Melanocyte of skin (primary cell): ENCODE data around the gene ACVR1C. TPM values are rescaled to one million over a fixed set of nuclear protein-coding genes. Genes with fewer than 3 reads are reported as not detected.

Experiments used
- total RNA-seq, 2 donors: library from RNA; depleted of rRNA; stranded (reverse); fragments of >200 nt; gene quantifications; 2 replicates each; pipeline ENCODE4 v1.2.3, GENCODE V29; 2012

ACVR1C gene
- 1 to 10 TPM; 1.0 to 4.0 TPM for total RNA-seq

DNA sequence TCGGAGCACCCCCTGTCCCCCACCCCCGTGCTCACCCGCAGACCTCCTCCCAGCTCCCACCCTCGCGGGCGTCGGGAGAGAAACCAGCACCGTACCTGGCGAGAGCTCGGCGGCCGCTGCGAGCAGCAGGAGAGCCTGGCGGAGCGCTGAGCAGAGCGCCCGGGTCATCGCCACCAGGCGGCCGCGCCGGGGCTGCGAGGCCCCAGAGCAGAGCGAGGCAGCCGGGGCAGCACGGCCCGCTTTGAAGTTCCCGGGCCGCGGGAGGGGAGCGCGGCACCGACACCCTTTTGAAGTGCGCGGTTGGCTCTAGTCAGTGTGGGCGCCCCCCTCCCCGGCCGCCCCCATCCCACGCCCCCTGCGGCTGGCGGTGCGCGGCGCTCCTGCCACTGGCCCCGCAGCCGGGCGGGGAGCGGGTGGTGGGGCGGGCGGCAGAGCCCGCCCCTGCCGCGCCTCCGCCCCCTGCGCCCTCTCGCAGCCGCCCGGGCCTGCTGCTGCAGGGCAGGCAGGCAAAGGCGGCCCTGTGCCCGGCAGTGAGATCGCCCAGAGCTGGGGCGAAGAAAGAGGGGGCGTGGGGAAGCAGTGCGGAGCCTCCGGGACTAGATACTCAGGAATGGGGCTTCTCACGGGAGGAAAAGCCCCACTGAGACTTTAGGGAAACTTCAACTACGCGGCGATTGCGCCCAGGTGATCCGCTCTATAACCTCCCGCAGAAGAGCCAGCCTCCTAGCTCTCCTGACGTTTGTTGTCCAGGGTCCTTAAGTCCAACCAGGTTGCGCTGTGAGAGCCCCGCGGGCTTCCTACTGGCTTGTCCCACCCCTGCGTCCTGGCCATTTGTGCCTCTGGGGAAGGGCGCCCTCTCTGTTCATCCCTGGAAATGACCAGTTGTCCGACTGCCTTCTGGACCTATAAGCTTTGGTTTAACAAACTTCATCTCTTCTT is at the start of gene ACVR1C:
Gene ACVR1C, minus strand, starts transcription at position 388 of the 939 bp plus-strand sequence. Its CDS starts 220 bp downstream, at position 168.

Other genes with a start within 250 kb of the ACVR1C start
- not detected for gene CYTIP, start 184.8 kb downstream of the ACVR1C start, total RNA-seq
- 10 to 100 TPM in 1 of 2 donors, 1 to 10 TPM in 1; 7.9 to 19.0 TPM for gene ACVR1, start 247.5 kb upstream of the ACVR1C start, total RNA-seq